Adrenal gland (tissue), 12 donors: Measurements from ENCODE around the gene CHST11. TPM values are rescaled to one million over a fixed set of nuclear protein-coding genes. Genes with fewer than 3 reads are reported as not detected.

ENCODE experiments used
- DNase-seq, 7 donors: peaks; one replicate each; pipeline ENCODE4 v3.0.0-alpha.2; 2019 to 2020
- H3K27ac ChIP-seq, 5 donors: fragments of 200-600 bp; sonication (generic) in 4 of 5; 1 replicate in 3 of 5; 2 replicates in 2 of 5; pipeline versions ENCODE4 v1.5.1 to v1.8.0; 2016 to 2020; ENCODE audit warnings: mild to moderate bottlenecking in 1 of 5
- H3K27me3 ChIP-seq: fragments of 200-600 bp; 2 replicates; pipeline ENCODE4 v1.8.0; 2021
- H3K36me3 ChIP-seq, 2 donors: fragments of 200-600 bp; replicated peaks in 1 of 2; 1 replicate in 1 of 2; 2 replicates in 1 of 2; pipeline versions ENCODE4 v1.5.1 to v1.8.0; 2018 to 2022
- H3K4me1 ChIP-seq, 2 donors: fragments of 200-600 bp; replicated peaks in 1 of 2; 1 replicate in 1 of 2; 2 replicates in 1 of 2; pipeline versions ENCODE4 v1.5.1 to v1.8.0; 2018 to 2021
- H3K4me3 ChIP-seq, 4 donors: fragments of 200-600 bp; sonication (generic) in 3 of 4; one replicate each; pipeline ENCODE4 v1.5.1; 2016 to 2018
- H3K9me3 ChIP-seq, 3 donors: fragments of 200-600 bp; sonication (generic) in 1 of 3; replicated peaks in 1 of 3; 1 replicate in 2 of 3; 2 replicates in 1 of 3; pipeline versions ENCODE4 v1.5.1 to v1.8.0; 2016 to 2021
- CTCF ChIP-seq, 6 experiments: fragments of 450-650 bp in 4 of 6; fragments of 200-600 bp in 2 of 6; sonication (generic) in 1 of 6; IDR thresholded peaks; 1 replicate in 5 of 6; 2 replicates in 1 of 6; pipeline versions ENCODE4 v1.5.1 to v1.8.0; 2016 to 2021; ENCODE audit warnings: antibody characterized with exemption in 6 of 6, mild to moderate bottlenecking in 2 of 6, moderate library complexity in 1 of 6
- POLR2A ChIP-seq, 2 donors: fragments of 450-650 bp; IDR thresholded peaks; one replicate each; pipeline ENCODE4 v1.6.1; 2017; ENCODE audit warnings: antibody characterized with exemption in 2 of 2, mild to moderate bottlenecking in 2 of 2, moderate library complexity in 1 of 2
- WGBS, 4 donors: extraction: QIAGEN DNeasy Blood & Tissue Kit in 2 of 4; methylation state at CpG; one replicate each; pipeline versions ENCODE4 v1.1.5 to v1.1.7; 2013 to 2017; 5-methylcytosine and 5-hydroxymethylcytosine counted together
- intact Hi-C, 2 donors: fragments of 100-400 bp; cut with DNase I; formaldehyde crosslinking; loops; one replicate each; pipeline versions ENCODE4 v1.14.1 to v1.15.0; 2022 to 2023
- polyA plus RNA-seq, 3 donors: library from polyadenylated mRNA; stranded (reverse); fragments of 200-250 nt in 2 of 3; fragments of 350-450 nt in 1 of 3; fragmentation: Illumina TruSeq in 1 of 3; extraction: RNeasy Lipid Tissue Mini Kit (QIAGEN cat#74804) in 1 of 3; gene quantifications; one replicate each; pipeline ENCODE4 v1.2.3, GENCODE V29; 2013 to 2014
- total RNA-seq, 9 donors: library from RNA; depleted of rRNA in 4 of 9; stranded (reverse); fragments of >200 nt in 4 of 9; fragments of 120-200 nt in 1 of 9; fragmentation: NEBNext Ultra II Directional in 1 of 9; extraction: Animal tissue kit (Norgen Biotek cat#: 25700) in 1 of 9; gene quantifications; one replicate each; pipeline versions ENCODE4 v1.1.0 to v1.2.4, GENCODE V29; 2013 to 2023
- donor health status: healthy with polysubstance abuse.
- donor health status: Bipolar disorder and iron deficiency.
- donor health status: DM: yes; HTN: yes; CAD: no.
- donor health status: DM: no; HTN: no; CAD: no.
- donor health status: DM: no; HTN: no; CAD: no.
- donor health status: DM: yes; HTN: yes; CAD: no.

The CHST11 gene
- total and polyA plus RNA-seq, 12 donors = 6.2 to 95.1 (median 29.8) TPM

- WGBS, 4 donors = 0 to 50% (median 0%) methylated on average over 1 of the region's 1 CpG
- DNase-seq = no peak
- no peak overlapping the region for H3K27ac ChIP-seq
- no peak for TF ChIP-seq POLR2A (IDR thresholded peaks at IDR 0.05)
- no peak for TF ChIP-seq CTCF (IDR thresholded peaks at IDR 0.05)
- H3K36me3 ChIP-seq = no peaks in the 10 kb centered on the region
- H3K27me3 ChIP-seq = no peaks in the 10 kb centered on the region
- H3K9me3 ChIP-seq = no peaks in the 10 kb centered on the region
- intact Hi-C loops = no loop called here
- no peak overlapping the region for H3K4me3 ChIP-seq
- H3K4me1 ChIP-seq = no peaks in the 10 kb centered on the region
Observed at GRCh38 chr12:104416585-104416984, 40.2 kb upstream of the CHST11 start.

DNA sequence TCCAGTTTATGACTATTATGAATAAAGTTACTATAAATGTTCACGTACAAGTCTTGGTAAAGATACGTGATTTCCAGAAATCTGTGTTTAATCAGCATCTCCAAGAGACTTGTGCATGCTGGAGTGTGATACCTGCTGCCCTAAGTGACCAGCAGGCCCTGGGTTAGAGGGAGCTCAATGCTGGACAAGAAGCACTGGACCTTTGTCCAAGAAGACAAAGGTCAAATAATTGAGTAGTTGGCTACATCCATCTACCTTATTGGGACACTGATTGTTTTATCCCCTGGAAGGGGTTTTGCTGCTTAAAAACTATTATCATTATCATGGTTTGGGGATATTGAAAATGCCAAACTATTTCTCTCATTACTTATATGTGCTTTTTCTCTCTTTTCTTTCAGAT is 37.0 kb upstream of the CHST11 start:
- Histone ChIP-seq H3K36me3 (no peaks in the 10 kb centered on the region), H3K4me3 (no peak overlapping the region), H3K9me3 (no peaks in the 10 kb centered on the region), H3K4me1 (no peaks in the 10 kb centered on the region), H3K27ac (no peak overlapping the region), H3K27me3 (no peaks in the 10 kb centered on the region)
- no peak for DNase-seq
- intact Hi-C loops = no loop called here
- TF ChIP-seq POLR2A (IDR thresholded peaks at IDR 0.05) = no peak
- no peak for TF ChIP-seq CTCF (IDR thresholded peaks at IDR 0.05)
- WGBS, 4 donors = 92 to 100% (median 93%) methylated on average over 2 of the region's 2 CpGs

GRCh38 chr12:104420868-104421267 is 35.9 kb upstream of the CHST11 start:
- Histone ChIP-seq H3K4me1 (no peaks in the 10 kb centered on the region), H3K27ac (no peak overlapping the region), H3K9me3 (no peaks in the 10 kb centered on the region), H3K27me3 (no peaks in the 10 kb centered on the region), H3K36me3 (no peaks in the 10 kb centered on the region), H3K4me3 (no peak overlapping the region)
- WGBS, 4 donors = 66 to 78% (median 76%) methylated on average over 2 of the region's 2 CpGs
- TF ChIP-seq POLR2A (IDR thresholded peaks at IDR 0.05) (no peak), CTCF (IDR thresholded peaks at IDR 0.05) (no peak)
- intact Hi-C loops = no loop called here
- no peak for DNase-seq

- TF ChIP-seq POLR2A (IDR thresholded peaks at IDR 0.05) = no peak
- TF ChIP-seq CTCF (IDR thresholded peaks at IDR 0.05) = no peak
Observed at GRCh38 chr12:104421343-104421742, 35.4 kb upstream of the CHST11 start.

More at GRCh38 chr12:104421343-104421742, 35.4 kb upstream of the CHST11 start:
- H3K27me3 ChIP-seq = no peaks in the 10 kb centered on the region
- intact Hi-C loops = no loop called here
- no peak overlapping the region for H3K27ac ChIP-seq
- DNase-seq = no peak
- no peak overlapping the region for H3K4me3 ChIP-seq
- WGBS, 4 donors = 89 to 97% (median 93%) methylated on average over 2 of the region's 2 CpGs
- no peaks in the 10 kb centered on the region for H3K9me3 ChIP-seq
- H3K4me1 ChIP-seq = no peaks in the 10 kb centered on the region
- no peaks in the 10 kb centered on the region for H3K36me3 ChIP-seq
